KMS-11 (cell line): ENCODE measurements around the gene GJD3.

ENCODE experiments used
- H2AFZ ChIP-seq: fragments of 200-600 bp; sonication (generic); 2 replicates; pipeline ENCODE4 v1.6.1; 2016; ENCODE audit warnings: antibody characterized with exemption, mixed run types, low read depth
- H3K27ac ChIP-seq: fragments of 200-600 bp; sonication (generic); 2 replicates; pipeline ENCODE4 v1.6.1; 2016; ENCODE audit warnings: mild to moderate bottlenecking, mixed run types
- H3K27me3 ChIP-seq: fragments of 200-600 bp; sonication (generic); 2 replicates; pipeline ENCODE4 v1.6.1; 2017; ENCODE audit warnings: mild to moderate bottlenecking, low read depth, mixed run types, moderate library complexity; ENCODE audit not compliant: insufficient read depth
- H3K36me3 ChIP-seq: fragments of 200-600 bp; sonication (generic); 2 replicates; pipeline ENCODE4 v1.6.1; 2017; ENCODE audit warnings: mild to moderate bottlenecking, mixed run types; ENCODE audit not compliant: insufficient read depth
- H3K4me1 ChIP-seq: fragments of 200-600 bp; sonication (generic); 2 replicates; pipeline ENCODE4 v1.6.1; 2016; ENCODE audit warnings: mild to moderate bottlenecking, low read depth, mixed run types; ENCODE audit not compliant: poor library complexity, severe bottlenecking
- H3K4me2 ChIP-seq: fragments of 200-600 bp; sonication (generic); 2 replicates; pipeline ENCODE4 v1.7.0; 2016; ENCODE audit warnings: mild to moderate bottlenecking, mixed run types
- H3K4me3 ChIP-seq: fragments of 200-600 bp; sonication (generic); IDR thresholded peaks from 2 replicates; pipeline ENCODE4 v1.6.1; 2017; ENCODE audit warnings: low read depth, low read length, mixed read lengths; ENCODE audit not compliant: insufficient read depth
- H3K79me2 ChIP-seq: fragments of 200-600 bp; sonication (generic); 2 replicates; pipeline ENCODE4 v1.6.1; 2016; ENCODE audit warnings: low read depth, mixed run types; ENCODE audit not compliant: insufficient read depth
- H3K9ac ChIP-seq: fragments of 200-600 bp; sonication (generic); 2 replicates; pipeline ENCODE4 v1.6.1; 2016; ENCODE audit warnings: mild to moderate bottlenecking, mixed run types
- H4K20me1 ChIP-seq: fragments of 200-600 bp; sonication (generic); 2 replicates; pipeline ENCODE4 v1.6.1; 2016; ENCODE audit warnings: mild to moderate bottlenecking, mixed run types; ENCODE audit not compliant: insufficient read depth
- CTCF ChIP-seq: fragments of 200-600 bp; sonication (generic); conservative IDR thresholded peaks from 2 replicates; pipeline ENCODE4 v1.6.1; 2017; ENCODE audit warnings: low read depth, mild to moderate bottlenecking, antibody characterized with exemption, low read length, moderate library complexity, mixed read lengths

The GJD3 gene

GRCh38 chr17:40315206-40315605, 49.3 kb downstream of the GJD3 start:
- Histone ChIP-seq H3K36me3 (no peaks in the 10 kb centered on the region), H4K20me1 (no peaks in the 10 kb centered on the region), H2AFZ (no peak overlapping the region), H3K4me2 (peak overlapping the region; percentile 86), H3K27ac (peak overlapping the region; percentile 40), H3K27me3 (no peaks in the 10 kb centered on the region), H3K4me1 (peaks cover 76% of the 10 kb centered on the region), H3K9ac (no peak overlapping the region), H3K79me2 (peaks cover 29% of the 10 kb centered on the region), H3K4me3 (no peak overlapping the region)
- no peak for TF ChIP-seq CTCF

GRCh38 chr17:40314584-40314956, 50.0 kb downstream of the GJD3 start:
- Histone ChIP-seq H2AFZ (no peak overlapping the region), H3K9ac (0 out of 2 replicates have a peak overlapping the region, but pooled peaks have one; percentile 4), H3K27me3 (no peaks in the 10 kb centered on the region), H3K4me2 (peak overlapping the region; percentile 70), H4K20me1 (no peaks in the 10 kb centered on the region), H3K4me3 (no peak overlapping the region), H3K79me2 (peaks cover 23% of the 10 kb centered on the region), H3K27ac (peak overlapping the region; percentile 24; the same call in 1 of the 2 replicates), H3K4me1 (peaks cover 81% of the 10 kb centered on the region), H3K36me3 (no peaks in the 10 kb centered on the region)
- no peak for TF ChIP-seq CTCF

- Histone ChIP-seq H3K4me2 (peak overlapping the region; percentile 91), H2AFZ (no peak overlapping the region), H3K79me2 (peaks cover 17% of the 10 kb centered on the region), H3K27ac (peak overlapping the region; percentile 79; the same call in 1 of the 2 replicates), H3K36me3 (no peaks in the 10 kb centered on the region), H3K27me3 (no peaks in the 10 kb centered on the region), H3K4me1 (peaks cover 88% of the 10 kb centered on the region), H3K4me3 (no peak overlapping the region), H4K20me1 (no peaks in the 10 kb centered on the region), H3K9ac (0 out of 2 replicates have a peak overlapping the region, but pooled peaks have one; percentile 4)
- no peak for TF ChIP-seq CTCF
Measured at GRCh38 chr17:40313668-40314583, 50.6 kb downstream of the GJD3 start.
